Measurements from ENCODE around the gene RTP5.

- TF ChIP-seq ZNF274 (IDR thresholded peaks at IDR 0.05; ENCODE audit: borderline replicate concordance, extremely low read depth, low read length) (no peak), CHD2 (IDR thresholded peaks at IDR 0.05; ENCODE audit: low read length) (no peak), GABPA (IDR thresholded peaks at IDR 0.05; ENCODE audit: borderline replicate concordance, insufficient read depth, low read length) (no peak), POLR2AphosphoS5 (IDR thresholded peaks at IDR 0.05; ENCODE audit: low read depth, low read length) (no peak), JUN (IDR thresholded peaks at IDR 0.05; ENCODE audit: low read depth, low read length) (no peak)
Measured at GRCh38 chr2:241912021-241912555, 42.6 kb downstream of the RTP5 start.
